GM23338 (cell line): Measurements from ENCODE around the gene AHNAK2. TPM values are rescaled to one million over a fixed set of nuclear protein-coding genes. Genes with fewer than 3 reads are reported as not detected.
"Not testable (repeated sequence)": the region's sequence is repeated elsewhere in the genome, so short reads cannot be mapped to it uniquely, and the experiment has no call there.

ENCODE experiments used
- ATAC-seq: fragments of 200-7000 bp; cut with Tn5 transposase; 3 replicates; pipeline ENCODE4 v1.9.1; 2020
- DNase-seq: peaks from one replicate; pipeline ENCODE4 v3.0.0-alpha.2; 2015; ENCODE audit warnings: low spot score
- H2AFZ ChIP-seq: fragments of 200-600 bp; sonication (generic); 2 replicates; pipeline ENCODE4 v1.8.0; 2016; ENCODE audit warnings: antibody characterized with exemption, mild to moderate bottlenecking, moderate library complexity
- H3F3A ChIP-seq: fragments of 200-600 bp; sonication (generic); replicated peaks from 2 replicates; pipeline ENCODE4 v1.8.0; 2017; ENCODE audit warnings: antibody characterized with exemption, mixed run types, low read depth
- H3K27ac ChIP-seq: fragments of 200-600 bp; sonication (generic); 2 replicates; pipeline ENCODE4 v1.6.1; 2016; ENCODE audit warnings: low read depth
- H3K27me3 ChIP-seq: fragments of 200-600 bp; sonication (generic); 2 replicates; pipeline ENCODE4 v1.8.0; 2016; ENCODE audit warnings: mild to moderate bottlenecking, mixed run types, moderate library complexity; ENCODE audit not compliant: insufficient read depth
- H3K36me3 ChIP-seq: fragments of 200-600 bp; sonication (generic); 2 replicates; pipeline ENCODE4 v1.8.0; 2016; ENCODE audit warnings: mild to moderate bottlenecking; ENCODE audit not compliant: insufficient read depth
- H3K4me1 ChIP-seq: fragments of 200-600 bp; sonication (generic); 2 replicates; pipeline ENCODE4 v1.8.0; 2016; ENCODE audit warnings: mild to moderate bottlenecking, moderate library complexity; ENCODE audit not compliant: insufficient read depth
- H3K4me2 ChIP-seq: fragments of 200-600 bp; sonication (generic); 2 replicates; pipeline ENCODE4 v1.7.1; 2017; ENCODE audit warnings: mixed run types
- H3K4me3 ChIP-seq: fragments of 200-600 bp; sonication (generic); 2 replicates; pipeline ENCODE4 v1.6.1; 2016; ENCODE audit warnings: mixed run types
- H3K79me2 ChIP-seq: fragments of 200-600 bp; sonication (generic); replicated peaks from 2 replicates; pipeline ENCODE4 v1.8.0; 2017; ENCODE audit warnings: mild to moderate bottlenecking; ENCODE audit not compliant: insufficient read depth
- H3K9me2 ChIP-seq: fragments of 200-600 bp; sonication (generic); 2 replicates; pipeline ENCODE4 v1.8.0; 2017; ENCODE audit not compliant: insufficient read depth
- H4K20me1 ChIP-seq: fragments of 200-600 bp; sonication (generic); replicated peaks from 2 replicates; pipeline ENCODE4 v1.8.0; 2017; ENCODE audit warnings: mild to moderate bottlenecking; ENCODE audit not compliant: insufficient read depth
- H3K27ac Mint-ChIP-seq: 2 replicates; pipeline ENCODE4 v1.8.0; 2020; ENCODE audit warnings: inconsistent platforms, mild to moderate bottlenecking, moderate library complexity, mixed read lengths
- H3K27me3 Mint-ChIP-seq: 3 replicates; pipeline ENCODE4 v1.8.0; 2022; ENCODE audit warnings: low read depth, mild to moderate bottlenecking, moderate library complexity, mixed read lengths, inconsistent platforms; ENCODE audit not compliant: insufficient read depth, poor library complexity
- H3K36me3 Mint-ChIP-seq: 3 replicates; pipeline ENCODE4 v1.8.0; 2021; ENCODE audit warnings: low read depth, mild to moderate bottlenecking, inconsistent platforms, moderate library complexity, mixed read lengths
- H3K4me1 Mint-ChIP-seq: 3 replicates; pipeline ENCODE4 v1.8.0; 2020; ENCODE audit warnings: mild to moderate bottlenecking, inconsistent platforms, mixed read lengths
- H3K4me3 Mint-ChIP-seq: 3 replicates; pipeline ENCODE4 v1.8.0; 2021; ENCODE audit warnings: moderate library complexity, mild to moderate bottlenecking, inconsistent platforms, mixed read lengths
- H3K9me3 Mint-ChIP-seq: 3 replicates; pipeline ENCODE4 v1.8.0; 2020; ENCODE audit warnings: moderate library complexity, mild to moderate bottlenecking, inconsistent platforms, mixed read lengths
- EZH2 ChIP-seq: fragments of 200-600 bp; sonication (generic); IDR thresholded peaks from one replicate; pipeline ENCODE4 v1.8.0; 2017; ENCODE audit warnings: antibody characterized with exemption, mild to moderate bottlenecking, low read depth; ENCODE audit not compliant: unreplicated experiment
- JUNB ChIP-seq: IDR thresholded peaks from one replicate; pipeline ENCODE4 v1.6.1; 2016; ENCODE audit warnings: antibody characterized with exemption; ENCODE audit not compliant: unreplicated experiment
- POLR2AphosphoS5 ChIP-seq: IDR thresholded peaks from 2 replicates; pipeline ENCODE4 v1.6.1; 2016; ENCODE audit warnings: antibody characterized with exemption, low read depth
- polyA plus RNA-seq: library from polyadenylated mRNA; unstranded; fragments of >200 nt; fragmentation: Nextera tagmentation; extraction: Ambion mirVana; gene quantifications from 2 replicates; pipeline ENCODE4 v1.2.1, GENCODE V29; 2016
- total RNA-seq: library from RNA; depleted of rRNA; stranded (reverse); fragments of >200 nt; shearing (Covaris generic); gene quantifications from 2 replicates; pipeline ENCODE4 v1.2.3, GENCODE V29; 2014

Gene AHNAK2
- total and polyA plus RNA-seq, 2 experiments from 2014 or later, result 1.1 to 2.6 TPM

- Mint-ChIP-seq H3K9me3 (peaks cover 27% of the 10 kb centered on the region), H3K4me3 (no peak overlapping the region), H3K36me3 (peaks cover 4% of the 10 kb centered on the region; the same call in 2 of the 3 replicates), H3K27me3 (peaks cover 4% of the 10 kb centered on the region), H3K4me1 (no peaks in the 10 kb centered on the region), H3K27ac (no peak overlapping the region)
- DNase-seq (no peak), ATAC-seq (no peak)
- no peaks in the 10 kb centered on the region for H3K27me3 ChIP-seq
- no peaks in the 10 kb centered on the region for H3K9me2 ChIP-seq
- no peaks in the 10 kb centered on the region for H3K79me2 ChIP-seq
- H3K4me1 ChIP-seq, result no peaks in the 10 kb centered on the region
- H4K20me1 ChIP-seq, result no peaks in the 10 kb centered on the region
- TF ChIP-seq EZH2 (no peak), JUNB (no peak)
- H3K27ac ChIP-seq, result no peak overlapping the region
- no peaks in the 10 kb centered on the region for H3K36me3 ChIP-seq
- H2AFZ ChIP-seq, result no peak overlapping the region
- no peaks in the 10 kb centered on the region for H3F3A ChIP-seq
- H3K4me3 ChIP-seq, result no peak overlapping the region
- no peak overlapping the region for H3K4me2 ChIP-seq
Observed at GRCh38 chr14:104950021-104950420, 28.2 kb downstream of the AHNAK2 start.

GRCh38 chr14:104949406-104949955 is 28.7 kb downstream of the AHNAK2 start:
- not testable (repeated sequence) for H3K4me3 ChIP-seq, H4K20me1 ChIP-seq, H3K9me2 ChIP-seq, DNase-seq, H3K4me3 Mint-ChIP-seq, H3K27me3 Mint-ChIP-seq, H3K27me3 ChIP-seq, H3K4me1 Mint-ChIP-seq, H3K27ac ChIP-seq, H2AFZ ChIP-seq, H3F3A ChIP-seq, H3K36me3 Mint-ChIP-seq, ATAC-seq, H3K36me3 ChIP-seq, H3K79me2 ChIP-seq, H3K4me1 ChIP-seq, H3K4me2 ChIP-seq, H3K27ac Mint-ChIP-seq
- H3K9me3 Mint-ChIP-seq, result peaks cover 27% of the 10 kb centered on the region

- H3K4me1 Mint-ChIP-seq, result no peaks in the 10 kb centered on the region
- Histone ChIP-seq H3K27me3 (no peaks in the 10 kb centered on the region), H3K4me2 (no peak overlapping the region), H3K36me3 (no peaks in the 10 kb centered on the region), H3K4me3 (no peak overlapping the region), H3K9me2 (no peaks in the 10 kb centered on the region), H3K79me2 (no peaks in the 10 kb centered on the region), H3K4me1 (no peaks in the 10 kb centered on the region), H3K27ac (no peak overlapping the region), H3F3A (no peaks in the 10 kb centered on the region), H2AFZ (no peak overlapping the region), H4K20me1 (no peaks in the 10 kb centered on the region)
- TF ChIP-seq POLR2AphosphoS5, result no peak
- DNase-seq (no peak), ATAC-seq (no peak)
- H3K9me3 Mint-ChIP-seq, result peaks cover 27% of the 10 kb centered on the region
- H3K27me3 Mint-ChIP-seq, result no peaks in the 10 kb centered on the region
- H3K36me3 Mint-ChIP-seq, result peaks cover 4% of the 10 kb centered on the region; the same call in 2 of the 3 replicates
- no peak overlapping the region for H3K4me3 Mint-ChIP-seq
- H3K27ac Mint-ChIP-seq, result no peak overlapping the region
Observed at GRCh38 chr14:104948736-104949031, 29.5 kb downstream of the AHNAK2 start.

- not testable (repeated sequence) for DNase-seq, H3K36me3 Mint-ChIP-seq, H3K9me2 ChIP-seq
Observed at GRCh38 chr14:104947881-104948735, 30.1 kb downstream of the AHNAK2 start.

GRCh38 chr14:104947201-104947600 is 31.0 kb downstream of the AHNAK2 start:
- not testable (repeated sequence) for H3K27me3 Mint-ChIP-seq, H3K4me3 Mint-ChIP-seq, H3K4me1 Mint-ChIP-seq, H3K4me2 ChIP-seq, H2AFZ ChIP-seq, H3K9me2 ChIP-seq, H3K27me3 ChIP-seq, H3K4me1 ChIP-seq, H3K79me2 ChIP-seq, H4K20me1 ChIP-seq, H3F3A ChIP-seq, H3K36me3 ChIP-seq, H3K27ac ChIP-seq, H3K36me3 Mint-ChIP-seq, ATAC-seq, DNase-seq, H3K27ac Mint-ChIP-seq, H3K4me3 ChIP-seq
- H3K9me3 Mint-ChIP-seq, result peaks cover 19% of the 10 kb centered on the region; the same call in 2 of the 3 replicates

More at GRCh38 chr14:104947881-104948735, 30.1 kb downstream of the AHNAK2 start:
- H3K4me1 ChIP-seq, H3K27me3 ChIP-seq, H2AFZ ChIP-seq, H3K4me3 Mint-ChIP-seq, H3K79me2 ChIP-seq, H3K27ac ChIP-seq, H3K27me3 Mint-ChIP-seq, H3K4me1 Mint-ChIP-seq, H4K20me1 ChIP-seq, H3F3A ChIP-seq, H3K27ac Mint-ChIP-seq, H3K4me3 ChIP-seq, H3K36me3 ChIP-seq, H3K4me2 ChIP-seq, ATAC-seq: not testable (repeated sequence)
- H3K9me3 Mint-ChIP-seq, result peaks cover 22% of the 10 kb centered on the region; the same call in 2 of the 3 replicates
